HG03175 (cell line): ENCODE results near the gene DISC1.
"Not testable (repeated sequence)": the region's sequence is repeated elsewhere in the genome, so short reads cannot be mapped to it uniquely, and the experiment has no call there.

Source experiments
- ATAC-seq: cut with Tn5 transposase; IDR thresholded peaks from one replicate; pipeline ENCODE4 v1.9.1; 2021; ENCODE audit warnings: mild to moderate bottlenecking, moderate library complexity; ENCODE audit not compliant: unreplicated experiment

DISC1 gene

DNA sequence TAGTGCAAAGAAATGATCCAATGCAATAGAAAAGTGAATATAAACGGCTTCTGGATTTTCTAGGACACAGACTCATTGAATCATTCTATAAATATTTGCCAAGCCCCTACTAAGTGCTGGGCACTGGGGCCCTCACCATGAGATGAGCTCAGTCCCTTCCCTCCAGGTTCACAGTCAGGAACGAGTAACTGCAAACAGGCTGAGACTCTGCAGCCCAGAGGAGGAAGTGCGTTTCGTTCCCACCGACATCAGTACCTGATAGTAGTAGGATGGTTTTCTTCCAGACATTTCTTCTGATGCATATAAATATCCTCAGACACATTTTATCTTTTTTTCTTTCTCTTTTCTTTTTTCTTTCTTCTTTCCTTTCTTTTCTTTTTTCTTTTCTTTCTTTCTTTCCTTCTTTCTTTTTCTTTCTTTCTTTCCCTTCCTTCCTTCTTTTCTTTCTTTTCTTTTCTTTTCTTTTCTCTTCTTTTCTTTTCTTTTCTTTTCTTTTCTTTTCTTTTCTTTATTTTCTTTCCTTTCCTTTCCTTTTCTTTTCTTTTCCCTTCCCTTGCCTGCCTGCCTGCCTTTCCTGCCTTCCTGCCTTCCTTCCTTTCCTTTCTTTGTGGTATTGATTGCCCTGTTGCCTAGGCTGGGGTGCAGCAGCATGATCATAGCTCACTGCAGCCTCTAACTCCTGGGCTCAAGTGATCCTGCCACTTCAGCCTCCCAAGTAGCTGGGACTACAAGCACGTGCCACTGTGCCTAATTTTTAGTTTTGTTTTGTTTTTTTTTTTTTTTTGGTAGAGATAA lies 135.4 kb downstream of the DISC1 start:
- no peak for ATAC-seq

DNA sequence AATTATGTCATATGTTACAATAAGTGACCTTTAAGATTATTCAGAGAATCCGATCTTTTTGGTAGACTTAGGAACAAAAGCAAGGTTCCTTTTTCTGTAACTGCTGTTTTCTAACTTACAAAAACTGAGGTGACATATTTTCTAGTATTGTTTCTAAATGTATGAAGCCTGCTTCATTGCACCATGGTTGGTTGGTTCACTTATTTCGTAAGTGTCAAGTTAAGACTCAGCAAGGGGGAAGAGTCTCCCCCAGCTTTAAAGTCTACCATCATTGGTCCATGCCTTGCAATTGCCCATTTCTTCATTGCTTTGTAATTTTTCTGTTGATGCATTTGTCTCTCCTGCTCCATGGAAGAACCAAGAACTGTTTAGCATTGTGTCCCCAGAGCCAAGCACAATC lies 136.9 kb downstream of the DISC1 start:
- ATAC-seq, result no peak

DNA sequence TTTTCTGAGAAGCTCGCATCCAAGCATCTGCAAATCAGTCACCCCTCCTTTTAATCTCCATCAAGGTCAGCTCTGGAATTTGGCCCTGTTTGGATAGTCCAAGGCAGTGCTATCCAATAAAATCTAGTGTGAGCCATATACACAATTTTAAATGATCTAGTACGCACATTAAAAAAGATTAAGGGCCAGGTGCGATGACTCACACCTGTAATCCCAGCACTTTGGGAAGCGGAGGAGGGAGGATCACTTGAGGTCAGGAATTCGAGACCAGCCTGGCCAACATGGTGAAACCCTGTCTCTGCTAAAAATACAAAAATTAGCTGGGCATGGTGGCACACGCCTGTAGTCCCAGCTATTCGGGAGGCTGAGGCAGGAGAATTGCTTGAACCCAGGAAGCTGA lies 139.2 kb downstream of the DISC1 start:
- ATAC-seq, result not testable (repeated sequence)

DNA sequence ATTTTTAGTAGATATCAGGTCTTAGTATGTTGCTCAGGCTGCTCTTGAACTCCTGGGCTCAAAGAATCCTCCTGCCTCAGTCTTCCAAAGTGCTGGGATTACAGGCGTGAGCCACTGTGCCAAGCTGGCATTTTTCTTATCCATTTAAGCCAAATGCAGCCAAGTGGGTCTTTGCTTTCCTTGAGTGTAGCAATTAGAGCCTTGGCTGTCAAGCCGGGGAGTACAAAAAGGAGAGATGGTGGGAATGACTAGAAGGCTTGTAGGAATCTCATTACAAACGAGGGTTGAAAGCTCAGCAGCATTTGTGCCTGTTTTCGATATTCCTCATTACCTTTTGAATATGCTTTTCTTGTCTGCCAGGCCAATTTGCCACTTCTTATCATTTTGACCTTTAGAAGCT lies 140.9 kb downstream of the DISC1 start:
- no peak for ATAC-seq

DNA sequence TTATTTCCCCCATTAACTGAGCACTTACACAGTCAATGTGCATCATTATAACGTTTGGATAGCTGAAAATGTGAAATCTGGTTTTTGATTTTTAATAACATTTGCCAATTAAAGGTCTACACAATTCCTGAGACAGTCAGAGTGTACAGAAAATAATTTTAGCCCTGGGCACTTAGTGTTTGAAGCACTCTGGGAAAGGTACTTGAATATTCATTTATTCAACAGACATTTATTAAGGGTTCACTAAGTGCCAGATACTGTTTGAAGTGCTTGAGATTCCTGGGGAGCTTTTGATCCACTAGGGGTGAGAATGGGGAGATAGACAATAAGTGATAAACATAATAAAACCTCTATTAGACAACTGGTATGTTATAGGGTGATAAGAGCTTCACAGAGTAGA lies 141.8 kb downstream of the DISC1 start:
- ATAC-seq, result no peak

DNA sequence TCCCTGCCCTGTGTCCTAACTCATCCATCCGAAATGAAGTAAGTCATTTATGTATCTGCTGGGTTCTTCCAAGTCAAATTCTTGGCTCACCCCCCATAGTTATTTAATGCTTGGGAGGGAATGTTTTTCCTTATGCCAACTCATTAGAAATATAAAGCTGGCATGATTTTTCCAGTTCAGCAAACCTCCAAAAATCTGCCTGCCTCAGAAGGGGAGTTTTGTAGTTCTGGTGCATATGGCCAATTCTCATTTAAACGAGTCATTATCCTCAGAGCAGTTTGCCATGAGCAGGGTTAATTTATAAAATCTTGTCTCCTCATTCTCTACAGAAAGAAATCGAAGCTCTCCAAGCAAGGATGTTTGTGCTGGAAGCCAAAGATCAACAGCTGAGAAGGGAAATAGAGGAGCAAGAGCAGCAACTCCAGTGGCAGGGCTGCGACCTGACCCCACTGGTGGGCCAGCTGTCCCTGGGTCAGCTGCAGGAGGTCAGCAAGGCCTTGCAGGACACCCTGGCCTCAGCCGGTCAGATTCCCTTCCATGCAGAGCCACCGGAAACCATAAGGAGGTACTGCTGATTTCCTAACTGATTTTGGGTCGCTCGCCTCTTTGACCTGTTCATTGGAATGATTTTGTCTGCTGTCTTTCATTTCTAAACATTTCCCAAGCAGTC lies 144.1 kb downstream of the DISC1 start:
- ATAC-seq, result no peak

DNA sequence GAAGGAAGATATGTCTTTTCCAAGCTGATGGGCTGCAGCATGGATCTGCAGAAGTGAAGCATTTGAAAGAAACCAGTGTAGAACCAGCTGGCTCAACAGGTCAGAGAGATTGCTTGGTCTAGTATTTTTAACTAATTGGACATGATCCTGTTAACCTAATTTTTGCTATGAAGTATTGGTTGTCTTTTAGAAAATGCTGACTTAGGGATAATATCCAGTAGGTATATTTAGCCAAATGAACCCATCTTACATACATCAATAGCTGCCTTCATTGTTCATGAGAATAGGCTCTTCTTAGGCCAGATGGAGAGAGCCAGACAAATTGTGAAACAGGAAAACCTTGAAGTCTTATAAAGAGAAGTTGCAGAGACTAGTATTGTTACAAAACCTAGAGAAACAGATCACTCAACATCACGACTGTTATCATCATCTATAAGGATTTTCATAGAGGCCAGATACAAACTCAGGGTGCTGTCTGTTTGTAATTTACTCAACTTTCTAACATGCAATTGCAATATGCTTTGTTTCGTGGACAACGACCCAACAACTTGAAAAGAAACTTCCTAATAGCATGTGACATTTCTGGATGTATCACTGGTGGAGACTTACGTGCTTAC lies 148.2 kb downstream of the DISC1 start:
- ATAC-seq, result no peak

DNA sequence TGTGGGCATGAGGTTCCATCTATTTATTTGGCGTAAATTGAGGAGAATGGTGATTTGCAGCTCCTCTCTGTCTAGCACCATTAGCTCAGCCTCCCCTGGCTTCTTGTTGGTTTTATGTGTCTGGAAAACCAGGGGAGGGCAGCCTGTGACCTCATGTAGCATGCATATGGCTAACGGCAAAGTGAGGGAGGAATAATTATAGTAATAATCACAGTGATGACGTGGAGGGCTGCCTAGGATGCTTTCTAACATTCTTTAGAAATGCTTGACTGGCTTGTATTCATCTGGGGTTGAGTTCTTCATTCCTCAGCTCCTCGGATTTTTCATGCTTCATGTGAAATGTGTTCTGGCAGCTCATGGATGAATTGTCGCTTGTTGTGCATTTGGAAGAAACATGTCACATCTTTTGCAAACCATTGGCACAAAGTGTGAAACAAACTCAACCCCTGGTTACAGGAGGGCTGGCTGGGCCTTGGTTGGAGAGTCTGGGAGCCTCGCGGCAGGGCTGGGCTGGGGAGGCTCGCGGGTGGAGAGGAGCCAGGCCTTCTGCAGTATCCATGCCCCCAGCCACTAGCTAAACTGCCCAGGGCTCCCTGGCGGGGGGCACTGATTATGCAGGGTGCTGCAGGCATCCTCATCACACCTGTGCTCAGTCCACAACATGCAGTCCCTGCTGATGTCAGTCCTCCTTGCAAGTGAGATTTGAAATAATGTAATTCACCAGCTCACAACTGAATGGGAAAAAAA lies 149.6 kb downstream of the DISC1 start:
- no peak for ATAC-seq

DNA sequence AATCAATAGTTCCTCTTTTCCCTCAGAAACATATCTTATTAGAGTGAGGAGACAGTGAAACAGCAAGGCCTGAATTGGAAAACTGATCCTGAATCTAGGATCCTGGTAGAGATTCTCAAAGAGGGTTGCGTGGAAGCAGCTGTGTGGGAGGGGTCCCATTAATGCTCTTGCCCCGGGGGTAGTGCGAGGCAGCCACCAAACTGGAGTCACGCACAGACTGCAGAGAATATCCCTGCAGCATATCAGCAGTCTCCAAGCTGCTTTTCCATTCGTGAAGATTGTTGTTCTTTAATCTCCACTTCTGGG lies 150.1 kb downstream of the DISC1 start:
- ATAC-seq, result no peak

DNA sequence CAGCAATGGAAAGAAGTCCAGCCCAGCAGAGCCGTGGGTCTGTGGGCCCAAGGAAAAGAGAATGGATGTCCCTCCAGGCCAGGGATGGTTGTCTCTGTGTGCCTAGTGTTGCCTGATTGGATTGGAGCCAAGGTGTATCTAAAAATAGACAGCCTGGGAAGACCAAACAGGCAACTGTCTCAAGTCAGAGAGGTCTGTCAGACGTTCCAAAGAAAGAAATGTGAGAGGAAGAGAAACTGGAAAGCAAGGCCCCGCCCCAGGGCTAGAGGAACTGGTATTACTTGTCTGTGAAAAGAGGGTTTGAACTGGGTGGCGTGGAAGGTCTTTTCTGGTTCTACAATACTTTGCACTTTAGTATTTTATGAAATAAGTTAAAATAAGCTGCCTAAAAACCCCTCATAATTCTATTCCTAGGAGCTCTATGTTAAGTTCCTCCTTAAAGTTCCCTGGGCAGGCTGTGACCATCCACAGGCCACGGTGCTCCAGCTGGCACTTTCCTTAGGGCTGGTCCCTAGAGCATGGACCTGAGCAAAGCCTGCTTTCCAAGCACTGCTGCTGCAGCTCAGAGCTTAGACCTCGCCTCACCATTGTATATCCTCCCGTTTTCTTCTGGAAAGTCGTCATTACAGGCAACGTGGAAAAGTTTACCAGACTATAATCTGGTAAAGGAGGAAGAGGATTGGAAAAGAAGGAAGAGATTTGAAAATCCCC lies 151.6 kb downstream of the DISC1 start:
- no peak for ATAC-seq

DNA sequence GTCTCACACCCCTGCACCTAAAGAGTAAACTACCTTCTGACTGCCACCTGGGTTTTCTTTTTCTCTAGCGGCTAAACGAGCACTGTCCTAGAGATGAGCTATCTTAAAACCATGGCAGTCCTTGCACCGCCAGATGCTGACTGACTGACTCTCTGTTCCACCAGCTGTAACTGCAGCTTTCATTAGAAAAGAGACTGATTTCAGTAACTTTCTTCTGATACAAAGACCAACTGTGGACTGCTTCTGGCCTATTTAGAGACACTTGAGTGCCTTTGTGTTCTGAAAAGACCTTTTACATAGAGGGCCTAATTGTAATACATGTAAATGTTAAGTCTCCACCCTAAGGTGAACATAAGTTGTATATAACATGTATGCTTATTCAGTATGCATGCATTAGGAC lies 152.5 kb downstream of the DISC1 start:
- no peak for ATAC-seq

DNA sequence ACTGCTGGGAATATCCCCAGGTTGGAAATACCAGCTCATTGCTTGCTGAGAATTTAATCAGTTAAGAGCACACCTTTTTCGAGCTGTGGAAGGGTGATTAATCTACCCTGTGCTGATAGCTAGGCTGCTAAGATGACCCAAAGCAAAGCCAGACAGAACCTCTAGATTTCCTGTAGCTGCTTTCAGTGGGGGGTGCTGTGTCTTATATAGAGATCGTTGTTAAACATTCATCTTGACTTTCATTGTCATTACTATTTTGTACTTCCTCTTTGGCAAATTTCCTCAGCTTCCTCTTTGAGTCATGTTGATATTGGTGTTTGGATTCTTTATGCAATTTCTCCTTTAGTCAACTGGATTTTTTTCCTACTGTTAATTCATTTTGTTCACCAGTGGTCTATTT lies 155.3 kb downstream of the DISC1 start:
- no peak for ATAC-seq

DNA sequence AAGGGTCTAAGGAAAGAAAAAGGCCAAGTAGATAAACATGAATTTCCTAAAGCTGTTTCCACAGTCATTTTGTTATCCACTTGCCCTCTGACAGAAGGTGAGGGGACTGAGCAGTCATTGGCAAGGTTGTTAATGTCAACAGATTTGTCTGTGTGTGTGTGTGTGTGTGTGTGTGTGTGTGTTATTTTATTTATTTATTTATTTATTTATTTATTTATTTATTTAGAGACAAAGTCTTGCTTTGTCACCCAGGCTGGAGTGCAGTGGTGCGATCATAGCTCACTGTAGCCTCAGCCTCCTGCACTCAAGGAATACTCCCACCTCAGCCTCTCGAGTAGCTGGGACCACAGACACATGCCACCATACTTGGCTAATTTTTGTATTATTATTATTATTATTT lies 158.5 kb downstream of the DISC1 start:
- ATAC-seq, result not testable (repeated sequence)

DNA sequence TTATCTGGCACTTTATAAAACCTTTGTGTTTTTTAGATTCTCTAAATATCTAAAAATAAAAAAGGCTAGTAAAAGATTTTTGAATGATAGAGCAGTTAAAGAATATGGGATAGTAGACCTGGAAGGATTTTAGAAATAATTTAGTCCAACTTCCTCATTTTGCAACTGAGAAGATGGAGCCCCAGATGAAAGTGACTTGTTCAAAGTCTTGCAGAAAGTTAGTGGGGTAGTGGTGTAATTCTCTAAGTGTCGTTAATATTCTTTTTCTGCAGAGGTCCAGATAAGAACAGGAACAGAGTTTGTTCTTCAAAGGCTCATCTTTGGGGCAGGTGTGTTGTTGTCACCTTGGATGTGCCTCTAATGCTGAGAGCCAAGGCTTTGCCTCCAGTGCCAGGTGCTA lies 159.5 kb downstream of the DISC1 start:
- ATAC-seq, result no peak

DNA sequence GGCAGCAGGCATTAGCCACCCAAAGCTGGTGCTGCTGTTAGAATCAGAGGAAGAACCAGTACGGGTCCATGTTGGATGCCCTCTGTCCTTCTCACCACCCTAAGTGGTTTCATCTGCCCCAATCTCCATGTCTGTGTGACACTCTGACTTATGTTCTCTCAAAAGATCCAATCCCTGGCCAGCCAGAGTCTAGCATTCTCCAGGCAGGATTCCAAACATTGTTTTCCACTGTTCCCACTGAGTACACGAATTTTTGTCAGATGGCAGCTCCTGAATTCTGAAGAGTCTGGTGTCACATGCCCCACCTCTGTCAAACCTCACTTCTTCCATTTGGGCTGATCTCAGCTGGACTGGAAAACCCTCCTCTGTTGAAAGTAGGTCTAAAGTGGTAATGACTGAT lies 166.0 kb downstream of the DISC1 start:
- no peak for ATAC-seq

DNA sequence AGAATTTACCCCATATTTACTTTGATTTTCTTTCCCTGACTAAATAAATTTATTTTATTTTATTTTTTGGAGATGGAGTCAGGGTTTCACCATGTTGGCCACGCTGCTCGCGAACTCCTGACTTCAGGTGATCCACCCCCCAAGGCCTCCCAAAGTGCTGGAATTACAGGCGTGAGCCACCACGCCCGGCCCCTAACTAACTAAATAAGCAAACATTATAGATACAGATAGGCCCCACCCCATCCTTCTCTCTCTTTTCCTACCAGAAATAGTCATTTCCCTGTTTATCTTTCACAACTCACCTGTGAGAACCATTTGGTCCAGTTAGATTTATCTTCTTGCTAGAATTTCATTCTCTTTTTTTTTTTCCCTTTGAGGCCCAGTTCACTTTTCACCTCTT lies 167.3 kb downstream of the DISC1 start:
- no peak for ATAC-seq

DNA sequence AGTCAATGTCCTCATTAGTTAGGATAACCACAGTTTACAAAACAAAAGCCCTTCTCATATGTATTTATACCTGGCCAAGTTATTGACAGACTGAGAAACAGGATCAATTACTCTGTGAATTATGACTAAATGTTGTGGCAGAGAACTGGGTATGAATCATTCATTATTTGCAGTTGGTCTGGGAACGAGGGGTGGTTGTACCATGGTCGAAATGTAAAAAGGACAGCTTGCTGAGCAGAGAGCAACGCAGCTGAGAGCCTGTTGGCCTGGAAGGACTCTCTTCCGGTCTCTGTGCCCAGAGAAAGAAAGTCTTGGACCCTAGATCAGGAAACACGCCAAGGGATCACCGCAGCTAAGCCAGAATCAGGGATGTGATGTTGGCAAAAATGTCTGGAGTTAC lies 169.6 kb downstream of the DISC1 start:
- ATAC-seq, result no peak

DNA sequence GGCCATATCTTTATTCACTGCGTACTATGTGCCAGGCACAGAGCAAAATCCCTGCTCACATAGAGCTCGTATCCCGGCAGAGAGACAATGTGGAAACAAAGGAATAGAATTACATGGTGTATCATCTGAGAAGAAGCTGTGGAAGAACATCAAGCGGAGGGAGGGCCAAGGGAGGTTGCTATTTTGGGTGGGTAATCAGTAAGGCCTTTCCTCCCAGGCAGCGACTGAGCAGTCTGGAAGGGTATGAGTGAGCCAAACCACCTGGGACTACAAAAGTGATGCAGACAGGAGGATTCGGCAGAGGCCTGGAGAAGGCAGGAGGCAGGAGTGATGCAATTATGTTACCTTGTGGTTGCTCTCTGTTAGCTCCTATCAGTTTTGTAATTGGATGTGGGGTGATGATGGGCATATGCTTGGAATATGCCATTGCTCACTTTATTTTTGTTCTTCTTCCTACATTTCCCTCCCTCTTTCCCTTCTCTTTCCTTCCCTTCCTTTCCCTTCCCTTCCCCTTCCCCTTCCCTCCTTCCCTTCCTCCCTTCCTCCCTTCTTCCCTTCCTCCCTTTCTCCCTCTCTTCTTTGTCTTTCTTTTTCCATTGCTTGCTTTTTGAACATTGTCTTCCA lies 172.9 kb downstream of the DISC1 start:
- ATAC-seq, result no peak

DNA sequence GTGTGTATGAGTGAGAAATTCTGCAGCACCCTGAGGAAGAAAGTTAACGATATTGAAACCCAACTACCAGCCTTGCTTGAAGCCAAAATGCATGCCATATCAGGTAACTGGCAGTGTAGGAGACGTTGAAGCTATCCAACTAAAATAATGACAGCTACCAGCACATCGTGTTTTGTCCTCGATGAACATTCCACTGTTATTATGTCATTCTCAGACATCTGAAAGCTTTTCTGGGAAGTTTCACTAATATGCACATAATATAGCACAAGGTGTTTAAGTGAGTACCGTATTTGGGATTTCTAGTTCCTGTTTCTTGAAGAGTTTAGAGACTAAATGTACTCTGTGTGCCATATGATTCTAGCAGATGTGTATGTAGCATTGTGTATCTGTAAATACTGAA lies 173.5 kb downstream of the DISC1 start:
- no peak for ATAC-seq

DNA sequence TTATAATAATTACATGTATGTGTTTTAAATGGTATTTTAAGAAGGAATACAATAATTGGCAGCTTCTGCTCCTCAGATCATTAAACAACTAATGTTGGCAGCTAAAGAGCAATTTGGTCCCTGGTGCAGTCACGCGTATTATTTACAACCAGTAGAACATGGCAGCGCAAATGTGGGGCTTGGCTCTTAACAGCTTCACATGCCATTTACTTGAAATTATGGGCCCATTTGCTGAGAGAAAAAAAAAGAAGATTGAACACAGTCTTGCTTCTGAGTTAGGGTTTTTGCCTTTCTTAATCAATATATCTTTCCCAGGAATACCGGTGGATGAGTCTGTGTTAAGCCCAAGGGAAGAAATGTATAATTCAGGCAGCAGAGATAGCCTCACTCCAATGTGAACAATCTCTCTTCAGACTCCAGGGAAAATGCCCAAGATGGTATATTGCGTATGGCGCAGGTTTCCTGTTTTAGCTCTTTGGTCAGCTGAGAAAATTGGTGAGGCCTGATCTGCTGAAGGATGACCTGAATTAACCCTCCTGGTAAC lies 174.5 kb downstream of the DISC1 start:
- no peak for ATAC-seq
